SH-SY5Y (cell line): ENCODE data around the gene MLLT1.

ENCODE experiments used
- GATA2 ChIP-seq: IDR thresholded peaks from 2 replicates; pipeline ENCODE4 v1.6.1; 2011; ENCODE audit warnings: mild to moderate bottlenecking, low read depth, low read length
- GATA3 ChIP-seq: IDR thresholded peaks from 2 replicates; pipeline ENCODE4 v1.6.1; 2011; ENCODE audit warnings: low read depth, mild to moderate bottlenecking, low read length, moderate library complexity

Gene MLLT1

GRCh38 chr19:6269101-6269886 lies 10.5 kb downstream of the MLLT1 start:
- TF ChIP-seq GATA2 = no peak
- no peak for TF ChIP-seq GATA3

GRCh38 chr19:6268382-6268771 lies 11.4 kb downstream of the MLLT1 start:
- TF ChIP-seq GATA3 = no peak
- no peak for TF ChIP-seq GATA2

- no peak for TF ChIP-seq GATA3
- no peak for TF ChIP-seq GATA2
These were observed 12.0 kb downstream of the MLLT1 start for GRCh38 chr19:6267552-6268381.

DNA sequence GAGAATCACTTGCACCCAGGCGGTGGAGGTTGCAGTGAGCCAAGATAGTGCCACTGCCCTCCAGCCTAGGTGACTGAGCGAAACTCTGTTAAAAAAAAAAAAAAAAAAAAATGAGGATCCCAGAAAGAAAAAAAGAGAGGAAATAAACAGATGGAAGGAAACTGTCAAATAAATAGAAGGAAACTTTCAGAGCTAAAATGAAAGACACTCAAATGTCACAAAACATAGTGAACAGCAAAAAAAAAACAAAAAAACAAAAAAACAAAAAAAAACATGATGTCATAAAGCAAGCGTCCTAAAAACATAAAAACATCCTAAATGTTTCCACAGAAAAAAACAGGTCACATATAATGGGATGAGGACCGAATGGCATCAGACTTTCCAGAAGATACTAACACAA lies 15.0 kb downstream of the MLLT1 start:
- TF ChIP-seq GATA3 (no peak), GATA2 (no peak)

DNA sequence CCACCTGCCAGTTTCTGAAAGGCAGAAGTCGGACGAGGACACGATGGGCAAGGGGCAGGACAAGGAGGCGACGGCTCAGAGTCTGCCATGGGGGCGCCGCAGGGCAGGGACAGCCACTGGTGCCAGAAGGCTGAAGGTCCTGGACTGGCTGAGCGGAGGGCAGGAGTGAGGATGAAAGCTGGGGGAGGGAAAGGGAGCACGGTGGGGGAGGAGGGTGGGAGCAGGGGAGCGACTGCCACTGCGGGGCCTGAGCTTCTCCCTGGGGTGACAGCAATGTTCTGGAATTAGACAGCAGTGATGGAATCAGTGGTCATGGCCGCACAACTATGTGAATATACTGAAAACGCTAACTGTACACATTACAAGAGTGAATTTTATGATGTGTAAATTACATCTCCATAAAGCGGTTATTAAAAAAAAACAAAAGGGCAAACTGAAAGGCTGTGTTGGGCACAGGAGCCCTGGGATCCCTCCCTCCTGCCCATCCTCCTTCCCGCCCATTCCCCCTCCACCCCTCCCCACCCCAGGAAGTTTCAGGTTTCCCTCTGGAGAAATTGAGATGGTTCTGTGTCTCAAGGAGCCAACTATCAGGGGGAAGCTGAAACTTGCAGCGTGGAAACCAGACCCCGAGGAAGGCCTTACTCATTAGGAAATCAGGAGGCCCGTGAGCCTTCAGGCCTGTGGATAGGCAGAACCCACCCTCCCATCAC lies 15.9 kb downstream of the MLLT1 start:
- no peak for TF ChIP-seq GATA2
- no peak for TF ChIP-seq GATA3

DNA sequence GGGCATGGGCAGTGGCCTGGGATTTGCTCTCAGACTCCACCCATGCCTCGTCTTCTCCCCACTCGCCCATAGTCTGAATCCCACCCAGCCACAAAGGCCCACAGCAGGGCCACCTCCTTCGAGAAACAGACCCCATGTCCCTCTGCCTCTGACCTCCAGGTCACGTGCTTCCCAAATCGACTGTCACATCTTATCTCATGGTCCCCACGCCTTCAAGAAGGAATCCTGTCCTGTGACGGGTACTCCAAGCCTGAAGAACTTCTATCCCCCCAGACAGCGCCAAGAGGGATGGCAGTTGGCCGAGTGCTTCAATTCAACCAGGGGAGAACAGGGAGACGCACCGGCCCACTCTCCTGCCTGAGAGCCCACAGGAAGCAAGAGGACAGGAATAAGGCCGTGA lies 16.5 kb downstream of the MLLT1 start:
- TF ChIP-seq GATA2 (no peak), GATA3 (no peak)

GRCh38 chr19:6262519-6262918 lies 17.3 kb downstream of the MLLT1 start:
- TF ChIP-seq GATA3 (no peak), GATA2 (no peak)

DNA sequence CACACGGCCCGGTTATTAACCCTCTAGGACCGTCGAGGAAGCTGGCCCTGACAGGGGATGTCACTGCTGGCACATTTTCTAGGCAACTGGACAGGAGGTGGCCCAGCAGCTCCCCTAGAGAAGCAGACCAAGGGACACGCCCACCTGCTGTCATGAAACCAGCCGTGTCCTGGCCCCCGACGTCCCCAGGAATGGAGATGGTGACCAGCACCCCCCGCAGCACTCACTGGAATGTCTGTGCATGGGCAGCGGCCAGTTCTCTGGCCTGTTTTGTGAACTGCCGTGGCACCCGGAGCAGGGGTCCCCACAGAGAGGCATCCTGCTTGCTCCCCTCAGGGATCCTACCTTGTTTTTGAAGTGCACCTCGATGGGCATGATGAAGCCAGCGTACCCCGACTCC lies 17.9 kb downstream of the MLLT1 start:
- no peak for TF ChIP-seq GATA3
- no peak for TF ChIP-seq GATA2

GRCh38 chr19:6260912-6261650 lies 18.7 kb downstream of the MLLT1 start:
- TF ChIP-seq GATA3 (no peak), GATA2 (no peak)

- no peak for TF ChIP-seq GATA3
- TF ChIP-seq GATA2 = no peak
These were observed 19.4 kb downstream of the MLLT1 start for GRCh38 chr19:6260376-6260775.

DNA sequence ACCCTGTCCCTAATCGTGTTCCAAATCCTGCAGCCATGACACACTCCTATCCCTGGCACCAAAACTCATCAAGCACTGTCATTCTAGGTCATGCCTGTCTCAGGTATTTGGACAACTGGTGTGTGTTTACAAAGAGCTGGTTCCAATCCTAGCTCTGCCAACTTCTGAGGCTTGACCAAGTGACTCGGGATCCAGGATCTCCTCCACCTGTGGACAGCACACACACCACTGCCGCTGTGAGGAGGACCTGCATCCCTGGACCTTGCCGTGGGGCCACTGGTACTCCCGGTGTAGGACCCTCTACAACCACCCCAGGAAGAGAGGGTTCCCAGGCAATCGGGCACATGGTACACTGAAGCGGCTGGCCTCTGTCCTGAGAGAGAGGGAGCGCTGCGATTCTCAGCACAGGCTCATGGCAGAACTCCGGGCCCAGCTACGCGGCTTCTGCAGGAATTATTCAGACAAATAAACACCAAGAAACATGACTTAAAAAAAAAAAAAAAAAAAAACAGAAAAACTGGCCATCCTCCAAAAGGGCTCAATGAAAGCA lies 20.4 kb downstream of the MLLT1 start:
- TF ChIP-seq GATA2 (no peak), GATA3 (no peak)

GRCh38 chr19:6258812-6259311 lies 20.9 kb downstream of the MLLT1 start:
- TF ChIP-seq GATA2 = no peak
- no peak for TF ChIP-seq GATA3

DNA sequence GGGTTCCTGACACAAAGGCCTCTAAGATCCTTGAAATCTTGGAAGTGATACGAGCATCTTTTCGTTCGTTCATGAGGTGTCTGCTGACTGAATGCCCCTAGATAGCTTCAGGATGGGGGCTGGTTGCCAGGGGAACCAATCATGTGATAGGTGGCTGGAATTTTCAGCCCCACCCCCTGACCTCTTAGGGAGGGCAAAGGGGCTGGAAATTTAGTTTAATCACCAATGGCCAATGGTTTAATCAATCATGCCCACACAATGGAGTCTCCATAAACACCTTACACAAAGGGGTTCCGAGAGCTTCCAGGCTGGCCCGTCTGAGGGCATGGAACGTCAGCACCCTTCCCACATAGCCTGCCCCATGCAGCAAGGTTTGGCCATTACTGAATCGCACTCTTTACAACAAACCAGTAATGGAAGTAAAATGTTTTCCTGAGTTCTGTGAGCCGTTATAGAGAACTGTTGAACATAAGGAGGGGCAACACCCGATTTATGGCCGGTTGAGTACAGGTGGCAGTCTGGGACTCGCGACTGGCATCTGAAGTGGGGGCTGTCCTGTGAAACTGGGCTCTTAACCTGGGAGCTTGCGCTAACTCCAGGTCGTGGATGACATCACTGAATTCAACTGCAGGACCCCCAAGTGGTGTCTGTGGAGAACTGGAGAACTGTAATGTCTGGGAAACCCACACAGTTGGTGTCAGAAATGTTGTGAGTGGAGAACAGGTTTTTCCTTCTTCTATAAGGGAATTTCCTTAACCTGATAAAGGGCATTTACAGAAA lies 25.6 kb downstream of the MLLT1 start:
- TF ChIP-seq GATA3 = no peak
- no peak for TF ChIP-seq GATA2

- TF ChIP-seq GATA3 = no peak
- no peak for TF ChIP-seq GATA2
These were observed 27.7 kb downstream of the MLLT1 start for GRCh38 chr19:6252066-6252465.

DNA sequence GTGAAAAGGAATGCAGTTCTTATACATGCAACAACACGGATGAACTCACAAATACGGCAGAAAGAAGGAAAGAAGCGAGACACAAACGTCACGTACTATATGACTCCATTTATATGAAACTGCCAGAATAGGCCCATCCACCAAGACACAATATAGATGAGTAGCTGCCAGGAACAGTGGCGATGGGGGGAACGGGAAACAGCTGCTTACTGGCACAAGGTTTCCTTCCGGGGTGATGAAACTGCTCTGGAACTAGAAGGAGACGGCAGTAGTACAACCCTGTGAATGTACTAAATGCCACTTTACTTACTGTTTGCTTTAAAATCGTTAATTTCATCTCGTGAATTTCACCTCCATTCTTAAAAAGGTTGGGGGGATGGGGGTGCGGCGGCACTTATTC lies 28.9 kb downstream of the MLLT1 start:
- TF ChIP-seq GATA3 = no peak
